ENCODE results near the gene NOS1AP.

- TF ChIP-seq TARDBP (IDR thresholded peaks at IDR 0.05) (no peak), HDGF (IDR thresholded peaks at IDR 0.05; ENCODE audit: borderline replicate concordance) (no peak), SP1 (IDR thresholded peaks at IDR 0.05) (no peak), BHLHE40 (IDR thresholded peaks at IDR 0.05; ENCODE audit: borderline replicate concordance) (no peak), NFRKB (IDR thresholded peaks at IDR 0.05) (no peak), ARNT (IDR thresholded peaks at IDR 0.05) (no peak), ELF4 (IDR thresholded peaks at IDR 0.05) (no peak), CTBP1 (IDR thresholded peaks at IDR 0.05; ENCODE audit: borderline replicate concordance) (no peak), FOXK2 (IDR thresholded peaks at IDR 0.05) (no peak), FOXA1 (IDR thresholded peaks at IDR 0.05) (no peak), FOXM1 (IDR thresholded peaks at IDR 0.05; ENCODE audit: borderline replicate concordance) (no peak)
These were observed 1.2 kb upstream of the NOS1AP start for GRCh38 chr1:162068301-162068700.
